Large intestine (tissue), 3 donors: ENCODE measurements around the gene GADD45G. TPM values are rescaled to one million over a fixed set of nuclear protein-coding genes. Genes with fewer than 3 reads are reported as not detected.

Experiments
- DNase-seq, 2 donors: peaks; one replicate each; pipeline versions ENCODE4 v3.0.0 to v3.0.0-alpha.2; 2013
- H3K27ac ChIP-seq: one replicate; pipeline ENCODE4 v1.5.1; 2013; ENCODE audit warnings: low read length
- H3K27me3 ChIP-seq: 2 replicates; pipeline ENCODE4 v1.6.1; 2013; ENCODE audit warnings: low read length; ENCODE audit not compliant: control insufficient read depth, insufficient read depth
- H3K36me3 ChIP-seq: 2 replicates; pipeline ENCODE4 v1.6.1; 2013; ENCODE audit warnings: low read length; ENCODE audit not compliant: control insufficient read depth, insufficient read depth
- H3K4me1 ChIP-seq: one replicate; pipeline ENCODE4 v1.6.1; 2013; ENCODE audit warnings: low read length; ENCODE audit not compliant: control insufficient read depth, insufficient read depth
- H3K4me3 ChIP-seq: one replicate; pipeline ENCODE4 v1.5.1; 2013; ENCODE audit warnings: low read length
- H3K9me3 ChIP-seq: one replicate; pipeline ENCODE4 v1.6.1; 2013; ENCODE audit warnings: mild to moderate bottlenecking, low read depth, low read length, moderate library complexity; ENCODE audit not compliant: control insufficient read depth
- WGBS: methylation state at CpG from one replicate; pipeline ENCODE4 v1.1.5; 2013; ENCODE audit warnings: low lambda C conversion rate; ENCODE audit not compliant: insufficient coverage; 5-methylcytosine and 5-hydroxymethylcytosine counted together
- polyA plus RNA-seq: library from polyadenylated mRNA; unstranded; fragments of 120-200 nt; gene quantifications from one replicate; pipeline ENCODE4 v1.2.1, GENCODE V29; 2013

GADD45G gene
- polyA plus RNA-seq, 1 donor, result 10.5 TPM

DNA sequence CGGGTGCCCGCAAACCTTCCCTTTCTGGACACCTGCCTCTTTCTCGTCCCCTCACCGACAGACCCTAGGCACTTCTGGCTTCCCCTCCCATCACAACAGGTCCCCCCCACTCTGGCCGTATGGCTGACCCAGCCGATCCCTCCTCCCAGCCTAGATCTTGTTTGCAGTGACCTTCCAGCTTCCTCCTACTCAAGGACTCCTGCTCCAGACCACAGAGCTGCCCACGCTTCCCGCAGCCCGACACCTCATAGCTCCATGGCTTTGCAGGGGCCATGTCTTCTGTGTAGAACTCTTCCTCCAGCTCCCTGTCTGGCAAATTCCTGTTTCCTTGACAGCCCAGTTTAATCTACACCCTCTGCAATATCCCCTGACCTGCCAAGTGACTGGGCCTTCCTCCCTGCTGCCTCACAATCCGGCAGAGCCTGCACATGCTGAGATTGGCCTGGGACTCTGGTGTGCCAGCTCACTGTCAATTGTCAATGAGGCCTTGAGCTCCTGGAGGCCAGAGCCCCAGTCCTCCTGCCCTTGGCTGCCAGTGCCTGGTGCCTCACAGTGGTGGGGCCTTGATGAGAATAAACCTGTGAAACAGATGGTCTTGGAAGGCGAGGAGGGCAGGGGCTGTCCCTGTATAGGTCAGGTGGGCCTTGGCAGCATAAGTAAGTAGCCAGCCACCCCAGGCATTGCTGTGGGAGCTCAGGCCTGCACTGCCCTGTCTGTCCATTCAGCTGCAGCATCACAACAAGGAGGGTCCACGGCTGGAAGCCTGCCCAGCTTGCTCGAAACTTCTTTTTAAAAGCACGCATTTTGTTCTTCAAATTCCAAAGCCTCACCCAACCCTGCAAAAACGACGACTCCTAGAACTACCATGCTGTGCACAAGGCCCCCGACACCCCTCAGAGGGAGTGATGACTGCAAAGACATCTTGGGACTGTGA lies 50.5 kb downstream of the GADD45G start:
- no peak overlapping the region for H3K4me3 ChIP-seq
- no peak for DNase-seq
- H3K27ac ChIP-seq, result no peak overlapping the region
- H3K27me3 ChIP-seq, result no peaks in the 10 kb centered on the region
- peaks cover 6% of the 10 kb centered on the region for H3K4me1 ChIP-seq
- H3K36me3 ChIP-seq, result no peaks in the 10 kb centered on the region
- WGBS, result no CpG with 5 or more reads among the region's 17 CpGs
- no peaks in the 10 kb centered on the region for H3K9me3 ChIP-seq

Other genes starting within 250 kb of the GADD45G start
- gene SEMA4D, start 106.9 kb upstream of the GADD45G start, polyA plus RNA-seq, result 32.8 TPM